Measurements from ENCODE around the gene ELF5.
A peak's percentile ranks its signal among the peaks of the same experiment; 100 is the strongest.

ELF5 gene

DNA sequence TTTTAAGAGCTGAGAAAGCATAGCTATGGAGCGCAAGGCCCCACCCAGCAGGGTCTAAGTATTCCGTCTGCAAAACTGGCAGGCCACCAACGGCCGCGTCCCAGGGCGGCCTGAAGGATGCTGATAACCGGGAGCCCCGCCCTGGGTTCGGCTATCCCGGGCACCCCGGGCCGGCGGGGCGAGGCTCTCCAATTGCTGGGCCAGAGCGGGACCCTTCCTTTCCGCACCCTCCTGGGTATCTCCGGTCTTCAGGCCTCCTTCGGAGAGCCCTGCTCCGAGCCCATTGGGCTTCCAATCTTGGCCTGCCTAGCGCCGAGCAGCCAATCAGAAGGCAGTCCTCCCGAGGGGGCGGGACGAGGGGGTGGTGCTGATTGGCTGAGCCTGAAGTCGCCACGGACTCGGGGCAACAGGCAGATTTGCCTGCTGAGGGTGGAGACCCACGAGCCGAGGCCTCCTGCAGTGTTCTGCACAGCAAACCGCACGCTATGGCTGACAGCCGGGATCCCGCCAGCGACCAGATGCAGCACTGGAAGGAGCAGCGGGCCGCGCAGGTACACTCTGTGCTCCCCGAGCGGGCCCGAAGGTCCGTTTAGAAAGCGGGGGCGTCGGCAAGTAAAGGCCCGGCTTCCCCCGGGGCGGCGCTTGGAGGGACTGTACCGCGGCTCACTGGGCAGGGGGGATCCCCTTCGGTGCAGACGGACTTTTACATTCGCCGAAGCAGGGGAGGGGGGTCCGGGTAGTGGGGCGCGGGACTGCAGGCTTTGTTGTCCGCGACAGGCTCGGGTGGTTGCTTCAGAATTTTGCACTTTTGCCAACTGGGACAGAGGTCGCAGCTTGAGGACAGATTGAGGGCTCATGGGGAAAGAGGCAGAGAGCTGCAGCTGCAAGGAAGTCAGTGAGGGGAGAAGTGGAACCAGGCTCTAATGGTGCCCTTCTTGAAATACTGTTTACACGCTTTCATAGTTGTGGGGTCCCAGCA lies 74.8 kb downstream of the ELF5 start, which contains the start of gene CAT:
CAT (plus strand) TSS at position 406 of the 979 bp plus-strand sequence; CDS start at position 486, 80 bp downstream.
- peak; percentile 91 for DNase-seq (ENCODE audit: insufficient read length, low spot score)
- peak; percentile 41; the same call in 1 of the 2 replicates for TF ChIP-seq POLR2A (IDR thresholded peaks at IDR 0.05; ENCODE audit: low read depth, low read length)
- TF ChIP-seq TAF1 (IDR thresholded peaks at IDR 0.05; ENCODE audit: low read depth, low read length): no peak; the same call in 1 of the 2 replicates
- no peak for TF ChIP-seq POU2F2 (IDR thresholded peaks at IDR 0.05; ENCODE audit: low read depth, low read length)
- peak; percentile 66 for TF ChIP-seq SPI1 (IDR thresholded peaks at IDR 0.05; ENCODE audit: low read depth, low read length)
- no peak for TF ChIP-seq PAX5 (IDR thresholded peaks at IDR 0.05; ENCODE audit: insufficient read depth, low read length, severe bottlenecking)
- peak; percentile 60; the same call in 1 of the 2 replicates for TF ChIP-seq POLR2AphosphoS5 (IDR thresholded peaks at IDR 0.05; ENCODE audit: low read depth, low read length)
- peak; percentile 99 for FAIRE-seq

DNA sequence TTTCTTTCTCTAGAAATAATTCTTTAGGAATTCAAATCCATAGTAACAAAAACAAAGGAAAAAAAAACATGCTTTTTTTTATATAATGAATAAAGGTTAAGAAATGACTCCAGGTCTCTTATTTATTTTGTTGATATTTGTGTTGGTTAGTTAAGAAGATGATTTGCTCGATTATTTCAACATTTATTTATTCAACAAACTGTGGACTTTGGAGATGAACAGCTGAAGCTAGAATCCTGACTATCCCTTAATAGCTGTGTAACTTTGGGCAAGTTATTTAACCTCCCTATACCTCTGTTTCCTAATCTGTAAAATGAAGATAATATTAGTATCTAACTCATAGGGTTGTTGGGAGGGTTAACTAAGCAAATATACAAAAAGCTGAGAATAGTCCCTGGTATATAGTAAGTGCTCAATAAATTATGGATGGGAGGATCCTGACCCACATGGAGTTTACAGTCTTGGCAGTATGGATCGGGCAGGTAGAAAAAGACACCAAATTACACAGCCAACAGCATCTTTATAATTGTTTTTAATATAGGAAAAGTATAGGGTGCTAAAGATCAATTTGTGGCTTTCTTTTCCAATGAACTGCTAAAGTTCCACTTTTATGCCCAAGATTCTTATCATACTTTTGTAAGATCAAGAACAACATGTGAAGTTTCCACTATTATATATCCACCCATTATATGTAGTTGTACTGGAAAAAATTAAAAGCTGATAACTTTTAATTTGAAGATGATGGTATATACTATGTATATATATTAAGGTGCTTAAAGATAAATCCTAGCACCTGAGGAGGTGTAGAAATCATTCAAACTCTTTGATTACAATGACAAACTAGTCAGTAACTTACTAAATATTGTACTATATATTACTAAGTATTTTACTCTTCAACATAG lies 76.1 kb downstream of the ELF5 start:
- FAIRE-seq (no peak), DNase-seq (ENCODE audit: insufficient read length, low spot score) (no peak)
- TF ChIP-seq POLR2A (IDR thresholded peaks at IDR 0.05; ENCODE audit: low read depth, low read length): no peak
- TF ChIP-seq PAX5 (IDR thresholded peaks at IDR 0.05; ENCODE audit: insufficient read depth, low read length, severe bottlenecking): no peak
- TF ChIP-seq SPI1 (IDR thresholded peaks at IDR 0.05; ENCODE audit: low read depth, low read length): no peak
- TF ChIP-seq POU2F2 (IDR thresholded peaks at IDR 0.05; ENCODE audit: low read depth, low read length): no peak
- no peak for TF ChIP-seq TAF1 (IDR thresholded peaks at IDR 0.05; ENCODE audit: low read depth, low read length)
- TF ChIP-seq POLR2AphosphoS5 (IDR thresholded peaks at IDR 0.05; ENCODE audit: low read depth, low read length): no peak

DNA sequence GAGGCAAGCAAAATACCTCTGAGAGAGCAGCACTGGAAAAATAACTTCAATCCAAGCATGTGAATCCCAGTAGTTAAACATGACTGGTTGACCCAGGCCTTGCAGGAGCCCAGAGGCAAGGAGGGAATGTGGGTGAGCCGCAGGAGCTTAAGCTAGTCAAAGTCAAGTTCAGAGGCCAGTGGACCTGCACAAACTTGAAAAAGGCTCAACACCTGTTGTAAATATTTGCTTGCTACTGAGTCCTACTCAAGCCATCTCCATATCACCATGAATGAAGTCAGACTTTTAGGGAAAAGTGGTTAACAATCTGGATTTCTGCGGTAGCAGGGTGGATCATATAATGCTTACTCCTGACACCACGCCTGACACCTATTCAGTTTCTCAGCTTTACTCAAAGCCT lies 79.7 kb downstream of the ELF5 start:
- FAIRE-seq: no peak
- no peak for DNase-seq (ENCODE audit: insufficient read length, low spot score)
- TF ChIP-seq TAF1 (IDR thresholded peaks at IDR 0.05; ENCODE audit: low read depth, low read length): no peak
- no peak for TF ChIP-seq POU2F2 (IDR thresholded peaks at IDR 0.05; ENCODE audit: low read depth, low read length)
- no peak for TF ChIP-seq SPI1 (IDR thresholded peaks at IDR 0.05; ENCODE audit: low read depth, low read length)
- TF ChIP-seq POLR2AphosphoS5 (IDR thresholded peaks at IDR 0.05; ENCODE audit: low read depth, low read length): no peak
- no peak for TF ChIP-seq PAX5 (IDR thresholded peaks at IDR 0.05; ENCODE audit: insufficient read depth, low read length, severe bottlenecking)
- TF ChIP-seq POLR2A (IDR thresholded peaks at IDR 0.05; ENCODE audit: low read depth, low read length): no peak

DNA sequence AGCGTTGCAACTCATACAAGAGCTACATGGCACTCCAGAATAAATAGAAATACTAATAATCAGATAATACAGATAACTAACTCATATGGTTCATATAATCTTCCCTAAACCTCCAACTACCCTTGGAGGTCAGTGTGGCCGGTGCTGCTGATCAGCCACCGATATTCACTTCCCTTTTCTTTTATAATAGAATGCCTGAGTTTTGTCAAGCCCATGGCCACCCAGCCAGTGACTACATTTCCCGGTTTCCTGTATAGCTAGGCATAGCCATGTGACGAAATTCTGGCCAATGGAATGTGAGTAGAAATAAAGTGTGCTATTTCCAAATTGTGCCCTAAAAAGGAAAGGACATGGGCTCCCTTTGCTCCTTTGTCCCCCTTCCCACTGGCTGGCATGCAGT lies 80.8 kb downstream of the ELF5 start:
- FAIRE-seq (no peak), DNase-seq (ENCODE audit: insufficient read length, low spot score) (no peak)
- TF ChIP-seq POU2F2 (IDR thresholded peaks at IDR 0.05; ENCODE audit: low read depth, low read length) (no peak), TAF1 (IDR thresholded peaks at IDR 0.05; ENCODE audit: low read depth, low read length) (no peak), SPI1 (IDR thresholded peaks at IDR 0.05; ENCODE audit: low read depth, low read length) (0 out of 2 replicates have a peak, but pooled peaks have one; percentile 33)

DNA sequence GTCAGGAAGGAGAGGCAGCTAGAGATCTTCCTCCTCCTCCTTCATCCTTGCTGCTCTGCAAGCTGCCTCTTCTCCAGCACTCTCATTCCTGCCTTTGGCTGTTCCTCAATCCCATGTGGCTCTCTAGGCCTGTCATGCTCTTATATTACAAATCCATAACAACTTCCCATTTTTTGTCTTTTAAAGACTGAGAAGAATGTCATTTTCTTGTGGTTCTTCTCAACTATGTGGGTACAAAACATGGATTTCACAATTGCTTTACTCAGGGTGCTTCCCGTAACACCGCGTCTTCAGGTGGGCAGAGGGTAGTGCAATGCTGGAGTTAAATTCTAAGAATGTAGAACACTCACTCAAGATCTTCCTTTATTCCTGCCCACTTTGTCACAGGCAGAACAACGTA lies 81.6 kb downstream of the ELF5 start:
- TF ChIP-seq TAF1 (IDR thresholded peaks at IDR 0.05; ENCODE audit: low read depth, low read length) (no peak), SPI1 (IDR thresholded peaks at IDR 0.05; ENCODE audit: low read depth, low read length) (no peak), POLR2A (IDR thresholded peaks at IDR 0.05; ENCODE audit: low read depth, low read length) (no peak), POU2F2 (IDR thresholded peaks at IDR 0.05; ENCODE audit: low read depth, low read length) (no peak), PAX5 (IDR thresholded peaks at IDR 0.05; ENCODE audit: insufficient read depth, low read length, severe bottlenecking) (no peak), POLR2AphosphoS5 (IDR thresholded peaks at IDR 0.05; ENCODE audit: low read depth, low read length) (no peak)
- DNase-seq (ENCODE audit: insufficient read length, low spot score): no peak
- no peak for FAIRE-seq

Measured in GM12891 (cell line).